ENCODE results near the gene PSORS1C1.
"Not testable (repeated sequence)": the region's sequence is repeated elsewhere in the genome, so short reads cannot be mapped to it uniquely, and the experiment has no call there.

The PSORS1C1 gene, protein sequence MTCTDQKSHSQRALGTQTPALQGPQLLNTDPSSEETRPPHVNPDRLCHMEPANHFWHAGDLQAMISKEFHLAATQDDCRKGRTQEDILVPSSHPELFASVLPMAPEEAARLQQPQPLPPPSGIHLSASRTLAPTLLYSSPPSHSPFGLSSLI

DNA sequence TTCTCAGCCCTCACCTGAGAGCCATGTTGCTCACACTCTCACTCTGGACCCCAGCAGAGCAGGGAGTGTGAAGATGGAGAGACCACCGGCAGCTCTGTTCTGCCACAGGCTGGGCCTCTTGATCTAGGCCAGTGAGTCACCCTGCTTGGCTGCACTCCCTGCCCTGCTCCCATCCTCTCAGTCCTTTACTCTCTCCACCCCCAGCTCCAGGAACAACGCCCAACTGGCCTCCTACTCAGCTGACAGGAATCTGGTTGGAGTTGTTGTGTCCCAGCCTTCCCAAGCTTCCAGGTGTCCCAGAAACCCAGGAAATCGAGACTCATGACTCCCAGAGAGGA, at the start of gene PSORS1C1:
Gene PSORS1C1 (plus strand): TSS at position 260 of the 338 bp plus-strand sequence. CDS start 14,833 bp downstream, outside the sequence.
- no peak for DNase-seq (ENCODE audit: low spot score)

DNA sequence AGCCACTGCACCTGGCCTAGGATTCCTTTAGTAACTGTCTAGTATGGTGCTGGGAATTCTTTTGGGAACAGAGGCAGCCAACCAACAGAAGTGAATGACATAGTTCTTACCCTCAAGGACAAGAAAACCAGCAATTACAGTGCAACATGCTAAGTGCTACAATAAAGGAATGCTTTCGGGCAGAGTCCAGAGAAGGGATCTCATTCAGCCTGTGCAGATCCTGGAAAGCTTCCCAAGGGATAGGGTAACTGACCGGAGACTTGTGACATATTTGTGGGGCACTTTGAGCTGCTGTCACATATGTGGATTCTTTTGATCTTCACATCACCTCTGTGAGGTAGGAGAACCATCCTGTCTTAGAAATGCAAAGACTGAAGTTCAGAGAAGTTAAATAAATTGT, 49.0 kb upstream of the PSORS1C1 start:
- DNase-seq (ENCODE audit: low spot score), result no peak

DNA sequence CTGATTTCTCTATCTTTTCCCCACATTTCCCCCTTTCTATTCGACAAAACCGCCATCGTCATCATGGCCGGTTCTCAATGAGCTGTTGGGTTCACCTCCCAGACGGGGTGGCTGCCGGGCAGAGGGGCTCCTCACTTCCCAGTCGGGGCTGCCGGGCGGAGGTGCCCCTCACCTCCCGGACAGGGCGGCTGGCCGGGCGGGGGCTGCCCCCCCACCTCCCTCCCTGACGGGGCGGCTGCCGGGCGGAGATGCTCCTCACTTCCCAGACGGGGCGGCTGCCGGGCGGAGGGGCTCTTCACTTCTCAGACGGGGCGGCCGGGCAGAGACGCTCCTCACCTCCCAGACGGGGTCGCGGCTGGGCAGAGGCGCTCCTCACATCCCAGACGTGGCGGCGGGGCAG, 47.6 kb upstream of the PSORS1C1 start:
- DNase-seq (ENCODE audit: low spot score), result not testable (repeated sequence)

DNA sequence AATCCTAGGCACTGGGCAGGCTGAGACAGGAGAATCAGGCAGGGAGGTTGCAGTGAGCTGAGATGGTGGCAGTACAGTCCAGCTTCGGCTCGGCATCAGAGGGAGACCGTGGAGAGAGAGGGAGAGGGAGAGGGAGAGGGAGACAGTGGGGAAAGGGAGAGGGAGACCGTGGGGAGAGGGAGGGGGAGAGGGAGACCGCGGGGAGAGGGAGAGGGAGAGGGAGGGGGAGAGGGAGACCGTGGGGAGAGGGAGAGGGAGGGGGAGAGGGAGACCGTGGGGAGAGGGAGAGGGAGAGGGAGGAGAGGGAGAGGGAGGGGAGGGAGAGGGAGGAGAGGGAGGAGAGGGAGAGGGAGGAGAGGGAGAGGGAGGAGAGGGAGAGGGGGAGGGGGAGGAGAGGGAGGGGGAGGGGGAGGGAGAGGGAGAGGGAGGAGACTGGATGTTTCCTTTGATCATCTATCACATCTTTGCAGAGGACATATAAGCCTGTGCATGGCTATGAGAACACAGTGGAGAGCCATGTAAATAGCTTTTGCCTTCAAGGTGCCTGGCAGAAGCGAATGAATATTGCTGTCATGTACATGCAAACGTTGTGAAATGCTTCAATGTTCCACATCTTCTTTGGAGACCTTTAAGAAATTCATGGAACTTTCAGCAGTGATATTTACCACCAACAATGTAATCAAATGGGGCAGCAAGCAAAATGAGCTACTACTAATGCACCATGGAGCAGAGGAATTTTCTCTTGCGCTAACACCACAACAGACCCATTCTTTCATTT, 46.5 kb upstream of the PSORS1C1 start:
- DNase-seq (ENCODE audit: low spot score), result not testable (repeated sequence)

DNA sequence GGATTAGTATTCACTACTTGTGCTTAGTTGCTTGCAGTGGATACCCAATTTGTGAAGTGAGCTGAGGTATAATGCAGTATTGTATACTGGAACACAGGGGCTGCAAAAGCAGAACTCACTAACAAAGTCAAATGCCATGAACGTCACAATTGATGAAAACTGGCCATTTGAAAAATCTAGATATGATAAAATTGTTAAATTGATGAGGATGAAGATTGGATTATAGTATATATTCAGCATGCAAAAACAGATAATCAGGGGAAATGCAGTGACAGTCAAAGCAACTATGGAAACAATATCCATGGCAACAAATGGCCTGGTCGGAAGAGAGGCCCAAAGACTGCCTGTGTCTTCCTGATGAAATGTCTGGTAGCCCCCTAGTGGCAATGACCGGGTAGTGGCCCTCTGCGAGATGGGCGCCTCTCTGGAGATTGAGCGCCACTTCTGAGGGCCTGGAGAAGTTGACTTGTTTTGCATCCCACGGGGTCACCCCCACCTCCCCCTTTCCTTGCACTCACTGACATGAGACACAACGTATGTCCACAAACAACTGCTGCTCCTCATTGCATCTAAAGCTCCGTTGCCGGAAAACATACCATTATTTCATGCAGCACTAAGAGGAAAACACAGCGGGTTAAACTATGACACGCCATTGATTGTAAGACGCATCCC, 45.8 kb upstream of the PSORS1C1 start:
- DNase-seq (ENCODE audit: low spot score), result peak; percentile 86

DNA sequence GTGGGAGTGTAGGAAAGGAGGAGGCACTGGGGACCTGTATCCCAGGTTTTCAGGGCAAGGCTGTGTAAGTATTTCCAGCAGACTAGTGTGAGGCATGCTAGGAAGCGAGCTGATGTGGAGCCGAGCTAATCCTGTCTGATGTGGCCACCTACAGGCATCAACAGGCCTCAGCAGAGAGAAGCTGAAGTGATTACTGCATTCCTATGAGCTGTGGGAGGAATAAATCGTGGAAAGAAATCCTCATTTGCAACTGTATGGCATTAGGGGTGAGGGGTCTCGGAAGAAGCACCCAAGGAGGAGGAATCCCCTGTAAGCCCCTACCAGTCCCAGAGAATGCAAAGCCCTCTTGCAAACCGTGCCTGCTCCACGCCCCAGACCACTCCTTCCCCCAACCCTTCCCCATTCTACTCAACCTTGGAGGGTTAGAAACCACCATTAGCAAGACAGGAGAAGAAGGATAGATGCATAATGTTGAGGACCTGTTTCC, 43.8 kb upstream of the PSORS1C1 start:
- DNase-seq (ENCODE audit: low spot score), result peak; percentile 76

DNA sequence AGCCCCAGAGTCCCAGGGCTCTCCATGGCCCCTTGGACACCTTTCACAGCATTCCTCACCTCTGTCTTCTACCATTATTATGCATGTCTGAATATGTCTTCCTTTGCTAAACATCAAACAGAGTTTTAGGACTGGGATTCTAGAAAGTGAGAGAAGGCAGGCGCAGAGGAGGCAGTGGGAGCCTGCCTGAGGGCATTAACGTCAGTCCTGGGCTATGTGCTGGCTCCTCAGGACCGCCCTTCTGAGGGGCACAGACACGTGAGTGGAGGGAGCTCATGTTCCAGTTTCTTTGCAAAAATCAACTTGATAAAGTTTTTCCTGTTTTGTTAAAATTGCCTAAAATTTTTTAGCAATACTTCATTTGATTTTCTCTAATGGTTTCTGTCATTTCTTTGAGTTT, 40.2 kb upstream of the PSORS1C1 start:
- no peak for DNase-seq (ENCODE audit: low spot score)

DNA sequence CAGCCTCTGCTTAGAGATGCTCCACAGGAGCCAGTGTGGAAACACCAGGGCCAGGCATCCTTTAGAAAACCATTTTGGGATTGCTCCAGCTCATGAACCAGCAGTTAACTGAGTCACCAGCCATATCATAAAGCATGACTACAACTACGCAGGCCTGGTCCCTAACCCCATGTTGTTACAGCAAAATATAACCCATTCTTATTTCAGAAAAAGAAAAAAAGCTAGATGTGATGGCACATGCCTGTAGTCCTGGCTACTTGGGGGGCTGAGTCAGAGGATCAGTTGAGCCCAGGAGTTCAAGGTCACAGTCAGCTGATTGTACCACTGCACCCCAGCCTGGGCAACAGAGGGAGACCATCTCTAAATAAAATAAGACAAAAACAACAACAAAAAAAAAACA, 39.1 kb upstream of the PSORS1C1 start:
- DNase-seq (ENCODE audit: low spot score), result no peak

DNA sequence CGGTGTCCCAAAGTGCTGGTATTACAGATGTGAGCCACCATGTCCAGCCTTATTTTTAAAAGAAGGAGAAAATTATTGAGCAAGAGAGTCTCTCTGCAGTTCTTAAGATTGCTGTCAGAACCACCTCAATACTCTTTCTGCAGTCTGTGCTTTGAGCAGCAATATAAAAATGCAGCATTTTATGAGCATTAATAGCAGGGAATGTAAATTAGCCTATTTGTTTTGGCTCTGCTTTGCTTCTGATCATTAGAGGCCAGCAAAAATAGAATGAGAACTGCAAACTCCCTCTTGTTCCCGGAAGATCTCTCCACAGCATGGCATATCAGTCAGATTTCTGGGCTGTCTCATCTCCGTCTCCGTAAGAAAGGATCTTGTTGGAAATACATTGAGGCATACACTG, 38.0 kb upstream of the PSORS1C1 start:
- no peak for DNase-seq (ENCODE audit: low spot score)

DNA sequence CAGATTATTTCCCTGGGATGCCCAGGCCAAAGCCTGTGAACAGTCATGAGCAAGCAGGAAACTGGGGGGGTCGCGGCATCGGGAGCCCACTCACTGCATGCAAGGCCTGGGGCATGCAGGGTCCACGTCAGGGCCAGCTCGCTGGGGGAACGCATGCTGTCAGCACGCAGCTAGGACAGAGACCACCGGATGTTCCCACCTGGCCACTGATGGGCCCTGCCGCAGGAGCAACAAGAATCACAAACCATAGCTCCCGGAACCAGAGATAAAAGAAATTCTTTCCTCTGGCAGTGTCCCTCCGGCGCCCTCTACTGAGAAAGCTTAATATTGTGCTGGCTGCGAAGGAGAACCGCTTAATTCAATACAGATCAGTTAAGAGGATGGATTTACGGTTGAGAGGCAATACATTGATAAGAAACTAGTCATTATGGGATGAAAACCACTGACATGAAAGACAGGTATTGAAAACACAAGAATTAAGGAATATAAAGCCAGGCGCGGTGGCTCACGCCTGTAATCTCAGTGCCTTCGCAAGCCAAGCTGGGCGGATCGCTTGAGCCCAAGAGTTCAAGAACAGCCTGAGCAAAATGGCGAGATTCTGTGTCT, 34.8 kb upstream of the PSORS1C1 start:
- DNase-seq (ENCODE audit: low spot score), result peak; percentile 76

DNA sequence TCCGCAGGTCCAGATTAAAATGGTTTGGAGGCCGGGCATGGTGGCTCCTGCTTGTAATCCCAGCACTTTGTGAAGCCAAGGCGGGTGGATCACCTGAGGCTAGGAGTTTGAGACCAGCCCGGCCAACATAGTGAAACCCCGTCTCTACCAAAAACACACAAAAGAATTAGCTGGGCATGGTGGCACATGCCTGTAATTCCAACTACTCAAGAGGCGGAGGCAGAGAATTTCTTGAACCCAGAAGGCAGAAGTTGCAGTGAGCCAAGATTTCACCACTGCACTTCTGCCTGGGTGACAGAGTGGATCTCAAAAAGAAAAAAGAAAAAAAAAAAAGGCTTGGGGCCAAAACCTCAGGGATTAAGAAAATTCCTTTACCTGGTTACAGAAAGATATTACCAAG, 32.7 kb upstream of the PSORS1C1 start:
- DNase-seq (ENCODE audit: low spot score), result no peak

DNA sequence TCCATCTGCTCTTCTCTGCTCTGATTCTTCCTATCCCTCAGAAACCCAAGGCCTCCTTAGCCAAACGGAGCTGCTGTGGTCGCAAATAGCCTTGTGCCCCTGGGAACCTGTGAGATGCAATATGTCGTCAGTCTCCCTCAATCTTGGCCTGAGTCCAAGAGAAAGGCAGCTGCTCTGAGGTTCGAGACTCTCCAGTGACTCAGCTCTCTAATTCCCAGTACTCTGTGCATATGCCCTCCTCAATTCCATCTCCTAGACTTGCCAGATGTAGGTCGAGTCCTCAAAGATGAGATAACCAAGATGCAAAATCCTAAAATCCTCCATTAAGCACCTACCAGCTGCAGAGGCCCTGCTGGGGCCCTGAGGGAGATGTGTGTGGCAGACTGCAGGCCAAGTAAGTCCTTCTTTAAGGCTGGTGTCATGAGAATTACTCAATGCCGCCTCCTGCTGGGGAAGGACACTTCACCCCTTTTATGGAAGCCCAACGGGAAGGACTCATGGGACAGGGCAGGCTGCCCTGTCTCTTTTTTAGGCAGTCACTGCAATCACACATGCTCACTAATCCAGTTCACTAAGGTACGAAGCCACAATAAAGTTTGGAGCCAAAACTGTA, 30.8 kb upstream of the PSORS1C1 start:
- DNase-seq (ENCODE audit: low spot score), result peak; percentile 73

DNA sequence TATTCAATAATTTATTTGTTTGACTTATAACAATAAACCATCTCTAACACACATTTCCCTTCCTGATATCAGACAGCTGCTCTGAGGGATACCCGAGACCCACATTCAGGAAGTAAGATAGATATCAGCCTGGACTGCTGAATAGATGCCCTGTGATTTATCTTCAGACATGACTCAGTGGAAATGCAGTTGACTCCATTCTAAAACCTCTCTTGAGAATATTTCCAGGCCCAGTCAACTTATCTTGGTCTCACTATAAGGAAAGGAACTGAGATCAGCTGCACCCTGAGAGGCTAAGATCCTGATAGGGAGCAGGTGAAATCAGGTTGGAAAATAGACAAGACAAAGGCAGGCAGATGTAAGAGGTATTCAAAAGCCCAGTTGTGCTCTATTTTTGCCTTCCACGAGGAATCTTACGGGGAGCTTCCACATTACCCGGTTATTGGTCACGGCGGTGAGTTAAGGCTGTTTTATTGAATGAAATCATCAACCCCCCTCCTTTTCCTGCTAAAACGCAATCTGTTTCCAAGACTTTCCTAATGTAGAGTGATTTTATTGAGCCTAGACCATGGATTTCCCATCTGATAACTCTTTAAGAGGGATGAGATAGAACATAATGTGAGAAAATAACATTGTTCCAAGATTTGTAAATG, 27.7 kb upstream of the PSORS1C1 start:
- DNase-seq (ENCODE audit: low spot score), result no peak

DNA sequence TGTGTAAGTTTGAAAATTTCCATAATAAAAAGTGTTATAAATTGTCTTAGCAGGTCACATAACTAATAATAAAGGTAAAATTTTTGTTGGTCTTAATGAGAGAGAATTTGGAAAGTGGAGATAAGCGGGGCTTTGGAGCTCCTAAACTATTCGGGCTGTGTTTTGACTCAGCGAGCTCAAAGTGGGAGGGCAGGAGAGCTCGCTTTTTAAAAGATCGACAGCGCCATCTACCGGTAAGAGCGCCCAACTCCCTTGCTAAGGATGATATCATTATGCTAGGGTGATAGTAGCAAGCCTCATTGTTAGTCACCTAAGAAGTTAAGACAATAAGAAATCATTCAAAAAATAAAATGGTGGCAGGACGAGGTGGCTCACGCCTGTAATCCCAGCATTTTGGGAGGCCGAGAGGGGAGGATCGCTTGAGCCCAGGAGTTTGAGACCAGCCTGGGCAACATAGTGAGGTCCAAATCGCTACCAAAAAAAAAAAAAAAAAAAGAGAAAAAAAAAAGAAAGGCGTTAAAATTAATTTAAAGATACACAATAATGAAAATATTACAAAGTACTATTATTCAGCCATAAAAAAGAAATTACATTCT, 27.0 kb upstream of the PSORS1C1 start:
- DNase-seq (ENCODE audit: low spot score), result peak; percentile 83

DNA sequence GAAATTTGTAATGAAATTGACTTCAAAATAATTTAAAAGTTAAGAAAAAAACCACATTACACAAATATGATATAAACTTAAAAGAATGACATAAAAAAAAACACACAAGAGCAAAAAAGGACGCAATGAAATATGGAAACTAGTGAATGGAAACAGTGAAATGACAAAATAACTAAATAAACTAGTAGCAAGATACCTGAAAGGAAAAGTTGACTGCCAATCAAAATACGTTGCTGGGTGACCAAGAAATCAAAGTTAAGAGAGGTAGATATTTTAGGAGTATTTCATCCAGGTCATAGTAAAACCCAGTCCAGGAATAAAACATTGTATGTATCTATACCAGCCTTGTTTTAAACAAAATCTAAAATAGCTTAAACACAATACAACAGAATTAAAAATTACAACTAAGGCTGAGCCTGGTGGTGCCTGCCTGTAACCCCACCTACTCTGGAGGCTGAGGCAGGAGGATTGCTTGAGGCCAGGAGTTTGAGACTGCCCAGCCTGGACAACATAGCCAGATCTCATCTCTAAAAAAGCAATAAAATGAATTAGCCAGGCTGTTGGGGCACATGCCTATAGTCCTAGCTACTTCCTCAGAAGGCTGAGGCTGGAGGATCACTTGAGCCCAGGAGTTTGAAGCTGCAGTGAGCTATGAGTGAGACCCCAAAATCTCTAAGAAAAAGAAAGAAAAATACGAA, 24.2 kb upstream of the PSORS1C1 start:
- no peak for DNase-seq (ENCODE audit: low spot score)

DNA sequence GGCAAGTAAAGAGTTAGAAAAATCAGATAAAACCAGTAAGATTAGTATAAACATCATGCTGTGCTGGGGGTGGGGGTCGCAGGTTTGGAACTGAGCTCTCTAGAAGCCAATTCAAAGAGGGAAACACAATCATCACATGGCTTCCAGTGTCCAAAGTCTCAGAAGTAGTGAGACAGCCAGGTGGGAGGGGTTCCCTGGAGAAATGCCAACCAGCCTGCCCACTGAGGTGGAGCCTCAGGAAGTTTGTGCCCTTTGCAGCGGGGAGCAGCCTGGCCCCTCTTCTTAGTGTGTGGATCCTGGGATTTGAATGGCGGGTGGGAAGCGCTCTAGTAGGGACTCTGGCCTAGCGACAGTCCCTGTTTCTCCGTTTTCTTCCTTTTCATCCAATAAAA, 23.6 kb upstream of the PSORS1C1 start:
- DNase-seq (ENCODE audit: low spot score), result no peak

DNA sequence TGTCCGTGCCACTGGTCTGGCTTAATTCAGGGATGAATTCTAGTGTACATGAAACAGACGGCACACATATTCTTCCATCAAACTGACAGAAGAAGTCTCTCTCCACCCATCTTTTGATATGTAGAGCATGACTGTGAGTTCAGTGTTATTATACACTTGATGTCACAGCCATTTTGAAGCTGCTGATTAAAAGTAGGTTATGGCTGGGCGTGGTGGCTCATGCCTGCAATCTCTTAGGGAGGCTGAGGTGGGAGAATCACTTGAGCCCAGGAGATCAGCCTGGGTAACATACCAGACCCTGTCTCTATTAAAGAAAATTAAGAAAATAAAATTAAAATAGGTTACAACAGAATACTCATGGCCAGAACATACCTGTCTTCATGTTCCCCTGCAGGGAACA, 22.9 kb upstream of the PSORS1C1 start:
- no peak for DNase-seq (ENCODE audit: low spot score)

DNA sequence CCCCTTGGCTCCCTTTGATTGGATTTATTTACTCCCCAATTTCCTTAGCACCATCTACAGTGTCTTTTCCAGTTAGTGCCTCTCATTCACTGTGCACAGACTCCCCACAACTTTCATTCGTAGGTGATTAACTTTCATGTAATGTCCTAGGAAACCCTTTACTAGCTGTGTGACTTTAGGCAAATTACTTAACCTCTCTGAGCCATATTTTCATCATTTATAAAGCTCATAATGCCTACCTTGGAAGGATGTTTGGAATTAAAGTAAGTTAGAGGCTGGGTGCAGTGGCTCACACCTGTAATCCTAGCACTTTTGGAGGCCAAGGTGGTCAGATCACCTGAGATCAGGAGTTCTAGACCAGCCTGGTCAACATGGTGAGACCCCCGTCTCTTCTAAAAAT, 22.4 kb upstream of the PSORS1C1 start:
- no peak for DNase-seq (ENCODE audit: low spot score)

DNA sequence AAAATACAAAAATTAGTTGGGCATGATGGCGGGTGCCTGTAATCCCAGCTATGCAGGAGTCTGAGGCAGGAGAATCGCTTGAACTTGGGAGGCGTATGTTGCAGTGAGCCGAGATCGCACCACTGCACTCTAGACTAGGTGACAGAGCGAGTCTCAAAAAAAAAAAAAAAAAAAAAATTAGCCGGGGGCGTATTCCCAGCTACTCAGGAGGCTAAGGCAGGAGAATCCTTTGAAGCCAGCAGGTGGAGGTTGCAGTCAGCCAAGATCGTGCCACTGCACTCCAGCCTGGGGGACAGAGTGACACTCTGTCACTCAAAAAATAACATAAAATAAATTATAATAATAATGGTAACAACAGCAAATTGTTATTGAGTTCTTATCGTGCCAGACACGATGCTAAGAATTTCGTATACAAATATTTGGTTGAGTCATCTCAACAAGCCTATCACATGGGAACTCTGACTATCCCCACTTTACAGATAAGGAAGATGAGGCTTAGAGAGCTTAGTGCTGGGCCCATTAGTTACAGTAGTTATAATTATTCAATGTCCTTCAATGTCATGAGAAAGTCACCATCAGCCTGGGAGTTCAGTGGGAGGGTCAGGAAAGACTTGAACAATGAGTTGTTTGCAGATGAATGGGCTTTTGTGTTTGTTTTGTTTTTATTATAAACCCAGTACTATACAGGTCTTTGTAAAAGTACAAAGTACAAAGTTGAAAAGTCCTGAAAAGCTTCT, 21.7 kb upstream of the PSORS1C1 start:
- no peak for DNase-seq (ENCODE audit: low spot score)

DNA sequence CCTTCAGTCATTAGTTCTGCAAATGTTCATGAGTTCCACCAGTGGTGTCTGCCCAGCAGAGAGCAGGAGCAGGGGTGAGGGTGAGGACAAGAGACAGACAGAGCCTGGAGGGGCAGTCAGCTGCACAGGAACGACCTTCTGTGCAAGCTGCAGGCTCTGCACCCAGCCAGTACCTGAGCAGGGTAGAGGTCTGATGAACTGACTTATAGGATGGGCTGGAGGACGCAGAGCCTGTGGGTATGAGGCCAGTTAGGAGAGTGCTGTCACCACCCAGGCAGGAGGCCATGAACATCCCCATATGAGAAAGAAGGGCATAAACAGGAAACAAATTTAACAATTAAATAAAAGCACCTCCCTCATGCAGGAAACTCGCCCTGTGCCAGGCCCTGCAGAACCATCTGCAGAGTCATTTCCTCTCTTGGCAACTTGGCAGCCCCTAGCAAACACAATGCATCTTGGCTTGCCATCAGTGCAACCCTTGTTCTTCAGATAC, 20.2 kb upstream of the PSORS1C1 start:
- DNase-seq (ENCODE audit: low spot score), result no peak
